Astrocyte (in vitro differentiated cells and primary cell): ENCODE results near the gene GAL3ST1.

Experiments
- EZH2 ChIP-seq: IDR thresholded peaks from 2 replicates; pipeline ENCODE4 v1.6.1; 2012; ENCODE audit warnings: mild to moderate bottlenecking, low read length, inconsistent platforms; ENCODE audit not compliant: insufficient read depth
- TF ChIP-seq, protein P1 (sequence below): IDR thresholded peaks from 2 replicates; pipeline ENCODE4 v1.5.1; 2011; ENCODE audit warnings: low read depth, mild to moderate bottlenecking, inconsistent platforms, low read length, moderate library complexity; ENCODE audit not compliant: insufficient read depth

DNA sequence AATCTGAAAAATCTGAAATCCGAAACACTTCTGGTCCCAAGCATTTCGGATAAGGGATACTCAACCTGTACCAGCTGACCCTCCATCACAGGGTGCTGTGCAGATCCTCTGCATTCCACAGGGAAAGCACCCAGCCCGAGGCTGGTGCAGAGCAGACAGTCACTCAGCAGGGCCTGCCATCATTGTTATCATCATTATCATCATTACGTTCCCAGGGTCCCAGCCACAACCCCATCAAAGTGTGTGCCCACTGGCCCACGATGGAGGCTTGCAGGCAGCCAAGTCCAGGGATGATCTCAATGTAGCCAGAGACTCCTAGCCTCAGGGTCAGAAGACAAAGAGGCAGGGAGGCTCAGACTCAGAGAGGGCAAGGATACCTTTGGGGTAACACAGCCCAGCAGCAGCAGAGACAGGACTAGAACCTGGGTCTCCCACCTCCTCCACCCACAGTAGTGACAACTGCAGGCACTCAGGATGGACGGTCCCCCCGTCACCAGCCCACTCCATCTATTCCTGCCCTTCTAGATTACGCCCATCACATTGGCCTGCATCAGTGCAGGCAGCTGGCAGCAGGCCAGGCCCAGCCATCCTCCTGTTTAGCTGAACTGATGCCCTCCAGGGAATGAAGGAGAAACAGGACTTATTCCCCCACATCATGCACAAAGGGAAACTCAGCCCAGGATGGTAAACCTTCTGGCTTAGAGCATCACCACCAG is 10.3 kb downstream of the GAL3ST1 start:
- TF ChIP-seq, protein P1, sequence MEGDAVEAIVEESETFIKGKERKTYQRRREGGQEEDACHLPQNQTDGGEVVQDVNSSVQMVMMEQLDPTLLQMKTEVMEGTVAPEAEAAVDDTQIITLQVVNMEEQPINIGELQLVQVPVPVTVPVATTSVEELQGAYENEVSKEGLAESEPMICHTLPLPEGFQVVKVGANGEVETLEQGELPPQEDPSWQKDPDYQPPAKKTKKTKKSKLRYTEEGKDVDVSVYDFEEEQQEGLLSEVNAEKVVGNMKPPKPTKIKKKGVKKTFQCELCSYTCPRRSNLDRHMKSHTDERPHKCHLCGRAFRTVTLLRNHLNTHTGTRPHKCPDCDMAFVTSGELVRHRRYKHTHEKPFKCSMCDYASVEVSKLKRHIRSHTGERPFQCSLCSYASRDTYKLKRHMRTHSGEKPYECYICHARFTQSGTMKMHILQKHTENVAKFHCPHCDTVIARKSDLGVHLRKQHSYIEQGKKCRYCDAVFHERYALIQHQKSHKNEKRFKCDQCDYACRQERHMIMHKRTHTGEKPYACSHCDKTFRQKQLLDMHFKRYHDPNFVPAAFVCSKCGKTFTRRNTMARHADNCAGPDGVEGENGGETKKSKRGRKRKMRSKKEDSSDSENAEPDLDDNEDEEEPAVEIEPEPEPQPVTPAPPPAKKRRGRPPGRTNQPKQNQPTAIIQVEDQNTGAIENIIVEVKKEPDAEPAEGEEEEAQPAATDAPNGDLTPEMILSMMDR = no peak
- no peak for TF ChIP-seq EZH2
